NCI-H526 treated with DMSO at 0.1 percent for 48 hours (cell line): ENCODE measurements around the gene SLC15A3.

ENCODE experiments used
- DNase-seq: peaks from one replicate; lab custom pipeline; 2025; lab: John Stamatoyannopoulos, UW

The SLC15A3 gene

GRCh38 chr11:60945295-60945667 lies 6.7 kb downstream of the SLC15A3 start:
- no peak for DNase-seq

GRCh38 chr11:60944490-60945294 lies 7.3 kb downstream of the SLC15A3 start:
- DNase-seq = no peak

GRCh38 chr11:60942970-60943565 lies 8.9 kb downstream of the SLC15A3 start:
- no peak for DNase-seq

- DNase-seq = no peak
These were observed 9.8 kb downstream of the SLC15A3 start for GRCh38 chr11:60942219-60942618.

- no peak for DNase-seq
These were observed 10.4 kb downstream of the SLC15A3 start for GRCh38 chr11:60941371-60942119.

- no peak for DNase-seq
These were observed 12.1 kb downstream of the SLC15A3 start for GRCh38 chr11:60939855-60940254.

GRCh38 chr11:60939301-60939700 lies 12.7 kb downstream of the SLC15A3 start:
- DNase-seq = no peak

- DNase-seq = no peak
These were observed 13.5 kb downstream of the SLC15A3 start for GRCh38 chr11:60938500-60938899.

- DNase-seq = no peak
These were observed 14.2 kb downstream of the SLC15A3 start for GRCh38 chr11:60937811-60938210.

GRCh38 chr11:60937144-60937527 lies 14.8 kb downstream of the SLC15A3 start:
- no peak for DNase-seq

- no peak for DNase-seq
These were observed 15.4 kb downstream of the SLC15A3 start for GRCh38 chr11:60936467-60937143.

- DNase-seq = no peak
These were observed 16.1 kb downstream of the SLC15A3 start for GRCh38 chr11:60935676-60936442.

GRCh38 chr11:60934790-60935605 lies 17.0 kb downstream of the SLC15A3 start:
- no peak for DNase-seq

- DNase-seq = no peak
These were observed 17.7 kb downstream of the SLC15A3 start for GRCh38 chr11:60934124-60934789.

- DNase-seq = no peak
These were observed 18.4 kb downstream of the SLC15A3 start for GRCh38 chr11:60933416-60934123.

GRCh38 chr11:60932605-60933356 lies 19.2 kb downstream of the SLC15A3 start:
- DNase-seq = no peak

GRCh38 chr11:60931917-60932316 lies 20.1 kb downstream of the SLC15A3 start:
- DNase-seq = no peak

- DNase-seq = no peak
These were observed 21.6 kb downstream of the SLC15A3 start for GRCh38 chr11:60930394-60930793.

GRCh38 chr11:60929764-60930163 lies 22.2 kb downstream of the SLC15A3 start:
- no peak for DNase-seq
